HepG2 (cell line): ENCODE results near the gene DHX8. TPM values are rescaled to one million over a fixed set of nuclear protein-coding genes. Genes with fewer than 3 reads are reported as not detected.

Experiments used
- ARNTL ChIP-seq: sonication (generic); formaldehyde crosslinking; IDR thresholded peaks from 2 replicates; pipeline ENCODE4 v1.4.0; 2020; ENCODE audit warnings: mild to moderate bottlenecking, missing genetic modification reagents
- GFI1 ChIP-seq: sonication (generic); formaldehyde crosslinking; IDR thresholded peaks from 2 replicates; pipeline ENCODE4 v1.5.0; 2020; ENCODE audit warnings: missing genetic modification reagents, mild to moderate bottlenecking, borderline replicate concordance
- GTF2F1 ChIP-seq: fragments of 150-350 bp; IDR thresholded peaks from 2 replicates; pipeline ENCODE4 v1.6.1; 2014; ENCODE audit warnings: low read length
- HDAC1 ChIP-seq: sonication (generic); formaldehyde crosslinking; IDR thresholded peaks from 2 replicates; pipeline ENCODE4 v1.5.1; 2020; ENCODE audit warnings: mild to moderate bottlenecking, missing genetic modification reagents
- HDAC6 ChIP-seq: fragments of 200-600 bp; sonication (generic); IDR thresholded peaks from 2 replicates; pipeline ENCODE4 v1.7.0; 2017; ENCODE audit warnings: mild to moderate bottlenecking, antibody characterized with exemption, low read length, low read depth
- HNF1B ChIP-seq: sonication (generic); formaldehyde crosslinking; IDR thresholded peaks from 2 replicates; pipeline ENCODE4 v1.5.1; 2020; ENCODE audit warnings: mild to moderate bottlenecking, moderate library complexity, missing genetic modification reagents
- KAT8 ChIP-seq: IDR thresholded peaks from 2 replicates; pipeline ENCODE4 v1.6.1; 2016; ENCODE audit warnings: missing genetic modification reagents, missing compliant biosample characterization
- KDM2A ChIP-seq: sonication (generic); formaldehyde crosslinking; IDR thresholded peaks from 2 replicates; pipeline ENCODE4 v1.4.0; 2020; ENCODE audit warnings: low read depth, missing genetic modification reagents, borderline replicate concordance
- MYPOP ChIP-seq: sonication (generic); formaldehyde crosslinking; IDR thresholded peaks from 2 replicates; pipeline ENCODE4 v1.8.1; 2023; ENCODE audit warnings: mild to moderate bottlenecking, moderate library complexity, missing genetic modification reagents
- NFATC3 ChIP-seq: sonication (generic); formaldehyde crosslinking; IDR thresholded peaks from 2 replicates; pipeline ENCODE4 v1.5.1; 2020; ENCODE audit warnings: mild to moderate bottlenecking, missing genetic modification reagents
- NFIB ChIP-seq: sonication (generic); formaldehyde crosslinking; IDR thresholded peaks from 2 replicates; pipeline ENCODE4 v1.9.0; 2021; ENCODE audit warnings: missing genetic modification reagents, mild to moderate bottlenecking, borderline replicate concordance
- ONECUT2 ChIP-seq: sonication (generic); formaldehyde crosslinking; IDR thresholded peaks from 2 replicates; pipeline ENCODE4 v1.4.0; 2020; ENCODE audit warnings: missing genetic modification reagents
- RARG ChIP-seq: sonication (generic); formaldehyde crosslinking; IDR thresholded peaks from 2 replicates; pipeline ENCODE4 v1.4.0; 2020; ENCODE audit warnings: low read depth, mild to moderate bottlenecking, missing genetic modification reagents
- SALL1 ChIP-seq: sonication (generic); formaldehyde crosslinking; IDR thresholded peaks from 2 replicates; pipeline ENCODE4 v1.8.0; 2022; ENCODE audit warnings: mild to moderate bottlenecking, missing genetic modification reagents
- TCF7 ChIP-seq: sonication (generic); IDR thresholded peaks from 2 replicates; pipeline ENCODE4 v1.6.1; 2016; ENCODE audit warnings: antibody characterized with exemption, low read depth
- UBTF ChIP-seq: sonication (generic); formaldehyde crosslinking; IDR thresholded peaks from 2 replicates; pipeline ENCODE4 v1.4.0; 2020; ENCODE audit warnings: mild to moderate bottlenecking, missing genetic modification reagents
- WIZ ChIP-seq: sonication (generic); formaldehyde crosslinking; IDR thresholded peaks from 2 replicates; pipeline ENCODE4 v1.5.1; 2020; ENCODE audit warnings: mild to moderate bottlenecking, missing genetic modification reagents
- ZC3H4 ChIP-seq: sonication (generic); formaldehyde crosslinking; IDR thresholded peaks from 2 replicates; pipeline ENCODE4 v1.4.0; 2020; ENCODE audit warnings: missing genetic modification reagents, borderline replicate concordance
- ZFP90 ChIP-seq: sonication (generic); formaldehyde crosslinking; IDR thresholded peaks from 2 replicates; pipeline ENCODE4 v1.8.0; 2022; ENCODE audit warnings: missing genetic modification reagents, mild to moderate bottlenecking, inconsistent platforms, borderline replicate concordance
- ZNF296 ChIP-seq: sonication (generic); formaldehyde crosslinking; conservative IDR thresholded peaks from 2 replicates; pipeline ENCODE4 v1.5.0; 2020; ENCODE audit warnings: mild to moderate bottlenecking, missing genetic modification reagents
- ZNF530 ChIP-seq: sonication (generic); formaldehyde crosslinking; IDR thresholded peaks from 2 replicates; pipeline ENCODE4 v1.5.0; 2020; ENCODE audit warnings: low read depth, mild to moderate bottlenecking, missing genetic modification reagents
- ZNF557 ChIP-seq: sonication (generic); formaldehyde crosslinking; IDR thresholded peaks from 2 replicates; pipeline ENCODE4 v1.4.0; 2020; ENCODE audit warnings: missing genetic modification reagents
- ZNF737 ChIP-seq: sonication (generic); formaldehyde crosslinking; IDR thresholded peaks from 2 replicates; pipeline ENCODE4 v1.5.0; 2020; ENCODE audit warnings: missing genetic modification reagents, mild to moderate bottlenecking, borderline replicate concordance
- polyA plus RNA-seq, 8 experiments: library from polyadenylated mRNA; depleted of rRNA in 3 of 8; stranded (reverse) in 7 of 8; unstranded in 1 of 8; fragments of >200 nt; fragmentation: Illumina TruSeq in 4 of 8; extraction: Trizol in 4 of 8; gene quantifications; 2 replicates each; pipeline versions ENCODE4 v1.2.1 to v1.2.3, GENCODE V29; 2011 to 2016; ENCODE audit warnings: low read depth in 4 of 8, missing spikeins in 1 of 8, mixed read lengths in 1 of 8; ENCODE audit not compliant: insufficient read depth in 1 of 8
- total RNA-seq, 5 experiments: library from RNA; depleted of rRNA; stranded (reverse); fragments of >200 nt; fragmentation: Illumina TruSeq; extraction: Trizol; gene quantifications; 2 replicates each; pipeline ENCODE4 v1.2.3, GENCODE V29; 2016; ENCODE audit warnings: low read depth in 1 of 5
- TF ChIP-seq, protein P1 (sequence below), 2 experiments: sonication (generic) in 1 of 2; formaldehyde crosslinking in 1 of 2; IDR thresholded peaks; 2 replicates each; pipeline versions ENCODE4 v1.5.1 to v1.6.1; 2011 to 2020; ENCODE audit warnings: borderline replicate concordance in 1 of 2, low read depth in 1 of 2, low read length in 1 of 2, mild to moderate bottlenecking in 1 of 2, missing genetic modification reagents in 1 of 2, moderate library complexity in 1 of 2

DHX8 gene
- total and polyA plus RNA-seq, 2 of the 13 experiments (the other 11 are each of a cell fraction or from before 2014, with no cell fraction given): 24.8 to 48.9 TPM

DNA sequence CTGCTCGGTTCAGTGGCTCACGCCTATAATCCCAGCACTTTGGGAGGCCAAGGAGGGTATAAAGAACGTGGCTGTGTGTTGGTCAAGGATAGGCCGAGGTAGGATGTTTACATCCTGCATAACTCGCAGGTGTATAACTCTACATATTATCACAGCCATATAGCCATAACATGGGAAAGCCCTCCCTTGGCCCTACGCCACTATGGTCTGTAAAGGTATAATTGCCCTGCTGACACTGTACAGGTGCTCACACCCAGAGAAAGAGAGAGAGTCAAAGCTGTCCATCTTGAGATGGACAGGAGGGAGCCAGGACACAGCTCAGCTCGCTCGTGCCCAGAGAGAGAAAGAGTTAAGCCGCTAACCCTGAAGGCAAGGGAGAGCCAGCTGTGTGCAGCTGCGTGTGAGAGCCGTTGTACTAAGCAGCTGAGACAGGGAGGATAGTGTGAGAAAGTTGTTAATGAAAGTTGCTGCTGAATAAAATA, 30.4 kb upstream of the DHX8 start (continued):
- no peak for TF ChIP-seq GFI1
- TF ChIP-seq ONECUT2 (CRISPR knock-in tag): no peak
- TF ChIP-seq WIZ: no peak
- TF ChIP-seq SALL1 (CRISPR knock-in tag): peak; percentile 23; the same call in 1 of the 2 replicates
- no peak for TF ChIP-seq HDAC6
- no peak for TF ChIP-seq ARNTL (CRISPR knock-in tag)
- TF ChIP-seq KDM2A (CRISPR knock-in tag): no peak
- 0 out of 2 replicates have a peak, but pooled peaks have one; percentile 28 for TF ChIP-seq ZNF737 (CRISPR knock-in tag)
- no peak for TF ChIP-seq NFIB (CRISPR knock-in tag)
- no peak for TF ChIP-seq UBTF
- TF ChIP-seq GTF2F1: no peak
- no peak for TF ChIP-seq TCF7
- no peak for TF ChIP-seq KAT8 (CRISPR knock-in tag)
- no peak for TF ChIP-seq ZFP90 (CRISPR knock-in tag)
- TF ChIP-seq RARG: no peak
- no peak for TF ChIP-seq NFATC3 (CRISPR knock-in tag)
- TF ChIP-seq ZNF296 (CRISPR knock-in tag): no peak
- TF ChIP-seq MYPOP (CRISPR knock-in tag): no peak
- 0 out of 2 replicates have a peak, but pooled peaks have one; percentile 58 for TF ChIP-seq HNF1B (CRISPR knock-in tag)
- no peak for TF ChIP-seq ZNF530 (CRISPR knock-in tag)
- TF ChIP-seq ZNF557 (CRISPR knock-in tag): 0 out of 2 replicates have a peak, but pooled peaks have one; percentile 23
- TF ChIP-seq, protein P1, sequence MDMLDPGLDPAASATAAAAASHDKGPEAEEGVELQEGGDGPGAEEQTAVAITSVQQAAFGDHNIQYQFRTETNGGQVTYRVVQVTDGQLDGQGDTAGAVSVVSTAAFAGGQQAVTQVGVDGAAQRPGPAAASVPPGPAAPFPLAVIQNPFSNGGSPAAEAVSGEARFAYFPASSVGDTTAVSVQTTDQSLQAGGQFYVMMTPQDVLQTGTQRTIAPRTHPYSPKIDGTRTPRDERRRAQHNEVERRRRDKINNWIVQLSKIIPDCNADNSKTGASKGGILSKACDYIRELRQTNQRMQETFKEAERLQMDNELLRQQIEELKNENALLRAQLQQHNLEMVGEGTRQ (IDR thresholded peaks at IDR 0.05; ENCODE audit: low read depth, low read length): no peak
- TF ChIP-seq, protein P1 (CRISPR knock-in tag; IDR thresholded peaks at IDR 0.05; ENCODE audit: borderline replicate concordance): no peak
- TF ChIP-seq HDAC1 (CRISPR knock-in tag): peak; percentile 42; the same call in 1 of the 2 replicates
- no peak for TF ChIP-seq ZC3H4
